Gastroesophageal sphincter (tissue), 4 donors: ENCODE results near the gene ING5. TPM values are rescaled to one million over a fixed set of nuclear protein-coding genes. Genes with fewer than 3 reads are reported as not detected.

ENCODE experiments used
- ATAC-seq: fragments of 150-250 bp; one replicate; pipeline ENCODE4 v1.9.1; 2016; ENCODE audit warnings: mild to moderate bottlenecking, moderate library complexity
- H3K27ac ChIP-seq, 4 donors: fragments of 200-600 bp; sonication (generic) in 3 of 4; 1 replicate in 3 of 4; 2 replicates in 1 of 4; pipeline ENCODE4 v1.5.1; 2016 to 2019
- H3K27me3 ChIP-seq: fragments of 200-600 bp; sonication (generic); one replicate; pipeline ENCODE4 v1.5.1; 2019
- H3K36me3 ChIP-seq, 2 donors: fragments of 200-600 bp; sonication (generic); one replicate each; pipeline ENCODE4 v1.5.1; 2019; ENCODE audit warnings: control low read depth in 1 of 2
- H3K4me1 ChIP-seq, 3 donors: fragments of 200-600 bp; sonication (generic); 1 replicate in 2 of 3; 2 replicates in 1 of 3; pipeline ENCODE4 v1.5.1; 2016 to 2019; ENCODE audit warnings: control low read depth in 2 of 3
- H3K4me3 ChIP-seq, 2 donors: fragments of 200-600 bp; sonication (generic); one replicate each; pipeline ENCODE4 v1.5.1; 2019; ENCODE audit warnings: mild to moderate bottlenecking in 1 of 2, moderate library complexity in 1 of 2
- H3K9me3 ChIP-seq, 3 donors: fragments of 200-600 bp; sonication (generic); one replicate each; pipeline ENCODE4 v1.5.1; 2017 to 2019; ENCODE audit warnings: control low read depth in 2 of 3
- CTCF ChIP-seq, 4 experiments: fragments of 200-600 bp in 2 of 4; fragments of 450-650 bp in 2 of 4; sonication (generic) in 1 of 4; IDR thresholded peaks; one replicate each; pipeline ENCODE4 v1.5.1; 2017 to 2019; ENCODE audit warnings: antibody characterized with exemption in 4 of 4, mild to moderate bottlenecking in 2 of 4, moderate library complexity in 2 of 4
- EP300 ChIP-seq: sonication (generic); formaldehyde crosslinking; IDR thresholded peaks from one replicate; pipeline ENCODE4 v1.6.1; 2017; ENCODE audit warnings: antibody characterized with exemption, mild to moderate bottlenecking
- POLR2A ChIP-seq, 2 donors: fragments of 450-650 bp; IDR thresholded peaks; one replicate each; pipeline ENCODE4 v1.6.1; 2017; ENCODE audit warnings: antibody characterized with exemption in 2 of 2, mild to moderate bottlenecking in 2 of 2, moderate library complexity in 1 of 2
- POLR2AphosphoS5 ChIP-seq: sonication (generic); formaldehyde crosslinking; IDR thresholded peaks from one replicate; pipeline ENCODE4 v1.6.1; 2017; ENCODE audit warnings: antibody characterized with exemption
- WGBS, 2 donors: methylation state at CpG; one replicate each; pipeline ENCODE4 v1.1.5; 2018; ENCODE audit warnings: low coverage in 1 of 2; 5-methylcytosine and 5-hydroxymethylcytosine counted together
- total RNA-seq, 4 donors: library from RNA; depleted of rRNA; stranded (reverse); fragments of >200 nt; gene quantifications; one replicate each; pipeline ENCODE4 v1.1.0, GENCODE V29; 2016

The ING5 gene
- total RNA-seq, 4 donors from 2014 or later = 18.0 to 46.7 (median 35.5) TPM

GRCh38 chr2:241668354-241668753 lies 33.5 kb upstream of the ING5 start:
- no peak for ATAC-seq
- Histone ChIP-seq H3K27ac (no peak overlapping the region), H3K27me3 (no peaks in the 10 kb centered on the region), H3K4me1 (no peaks in the 10 kb centered on the region), H3K36me3 (peaks cover 0 to 80% of the 10 kb centered on the region in 2 donors), H3K9me3 (no peaks in the 10 kb centered on the region), H3K4me3 (no peak overlapping the region)
- TF ChIP-seq CTCF (IDR thresholded peaks at IDR 0.05) = no peak
- TF ChIP-seq POLR2AphosphoS5 = no peak
- TF ChIP-seq POLR2A (IDR thresholded peaks at IDR 0.05) = no peak
- no peak for TF ChIP-seq EP300
- WGBS, 2 donors = 100% methylated on average over 7 of the region's 21 CpGs; no CpG with 5 or more reads in 1 of the 2 donors

GRCh38 chr2:241668839-241669238 lies 33.0 kb upstream of the ING5 start:
- peaks cover 0 to 85% of the 10 kb centered on the region in 2 donors for H3K36me3 ChIP-seq
- no peak for ATAC-seq
- no peaks in the 10 kb centered on the region for H3K9me3 ChIP-seq
- no peaks in the 10 kb centered on the region for H3K4me1 ChIP-seq
- H3K27me3 ChIP-seq = no peaks in the 10 kb centered on the region
- TF ChIP-seq EP300 = no peak
- no peak for TF ChIP-seq CTCF (IDR thresholded peaks at IDR 0.05)
- no peak overlapping the region for H3K4me3 ChIP-seq
- no peak overlapping the region for H3K27ac ChIP-seq
- 80% methylated on average over 1 of the region's 12 CpGs; no CpG with 5 or more reads in 1 of the 2 donors for WGBS, 2 donors

- H3K9me3 ChIP-seq = no peaks in the 10 kb centered on the region
- H3K4me3 ChIP-seq = no peak overlapping the region
- H3K27me3 ChIP-seq = no peaks in the 10 kb centered on the region
- WGBS, 2 donors = 87% methylated on average over 5 of the region's 31 CpGs; no CpG with 5 or more reads in 1 of the 2 donors
- no peaks in the 10 kb centered on the region for H3K4me1 ChIP-seq
- peaks cover 0 to 81% of the 10 kb centered on the region in 2 donors for H3K36me3 ChIP-seq
- no peak for ATAC-seq
- TF ChIP-seq CTCF (IDR thresholded peaks at IDR 0.05) (no peak), POLR2A (IDR thresholded peaks at IDR 0.05) (no peak), POLR2AphosphoS5 (no peak), EP300 (no peak)
- H3K27ac ChIP-seq = no peak overlapping the region
Measured at GRCh38 chr2:241670333-241671110, 31.3 kb upstream of the ING5 start.

DNA sequence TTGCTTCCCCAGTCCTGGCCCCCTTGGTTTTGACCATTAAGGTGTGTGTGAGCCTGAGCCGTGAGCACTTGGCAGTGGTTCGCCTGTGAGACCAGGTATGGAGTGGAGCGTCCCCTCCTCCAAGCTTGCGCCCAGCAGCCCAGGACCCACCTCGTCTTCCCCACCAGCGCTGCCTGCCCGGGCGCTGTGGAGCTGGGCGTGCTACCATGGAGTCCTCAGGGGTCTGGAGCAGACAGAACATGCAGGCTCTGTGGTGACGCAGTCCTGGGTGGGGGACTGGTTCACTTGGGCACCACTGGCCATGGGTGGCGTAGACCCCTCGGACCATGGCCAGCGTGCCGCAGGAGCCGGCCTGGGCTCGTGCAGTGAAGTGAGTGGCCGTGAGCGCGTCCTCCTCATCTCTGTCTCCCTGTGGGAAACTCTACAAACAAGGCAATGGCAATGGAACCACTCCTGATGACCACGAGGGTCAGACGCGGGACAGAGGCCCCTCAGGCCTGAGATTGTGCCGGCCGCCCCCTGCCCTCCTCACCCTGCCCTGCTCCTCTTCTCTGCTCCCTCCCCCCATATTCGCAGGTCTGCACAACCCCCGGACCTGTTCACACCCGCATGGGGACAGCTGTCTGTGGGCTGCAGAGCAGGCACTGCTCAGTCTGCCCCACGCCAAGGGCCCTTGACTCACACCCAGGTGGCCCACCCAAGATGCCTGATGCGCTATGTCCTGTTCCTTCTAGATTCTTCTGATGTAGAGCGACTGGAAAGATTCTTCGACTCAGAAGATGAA lies 30.2 kb upstream of the ING5 start:
- Histone ChIP-seq H3K4me1 (no peaks in the 10 kb centered on the region), H3K4me3 (no peak overlapping the region), H3K27ac (no peak overlapping the region), H3K36me3 (peaks cover 0 to 88% of the 10 kb centered on the region in 2 donors), H3K27me3 (no peaks in the 10 kb centered on the region), H3K9me3 (no peaks in the 10 kb centered on the region)
- TF ChIP-seq CTCF (IDR thresholded peaks at IDR 0.05) (no peak), POLR2AphosphoS5 (no peak), POLR2A (IDR thresholded peaks at IDR 0.05) (no peak), EP300 (no peak)
- WGBS, 2 donors = 63% methylated on average over 2 of the region's 31 CpGs; no CpG with 5 or more reads in 1 of the 2 donors
- ATAC-seq = no peak
